Measurements from ENCODE around the gene LANCL2. TPM values are rescaled to one million over a fixed set of nuclear protein-coding genes. Genes with fewer than 3 reads are reported as not detected.

The LANCL2 gene
- total RNA-seq, 1 donor from 2014 or later: 7.1 TPM

DNA sequence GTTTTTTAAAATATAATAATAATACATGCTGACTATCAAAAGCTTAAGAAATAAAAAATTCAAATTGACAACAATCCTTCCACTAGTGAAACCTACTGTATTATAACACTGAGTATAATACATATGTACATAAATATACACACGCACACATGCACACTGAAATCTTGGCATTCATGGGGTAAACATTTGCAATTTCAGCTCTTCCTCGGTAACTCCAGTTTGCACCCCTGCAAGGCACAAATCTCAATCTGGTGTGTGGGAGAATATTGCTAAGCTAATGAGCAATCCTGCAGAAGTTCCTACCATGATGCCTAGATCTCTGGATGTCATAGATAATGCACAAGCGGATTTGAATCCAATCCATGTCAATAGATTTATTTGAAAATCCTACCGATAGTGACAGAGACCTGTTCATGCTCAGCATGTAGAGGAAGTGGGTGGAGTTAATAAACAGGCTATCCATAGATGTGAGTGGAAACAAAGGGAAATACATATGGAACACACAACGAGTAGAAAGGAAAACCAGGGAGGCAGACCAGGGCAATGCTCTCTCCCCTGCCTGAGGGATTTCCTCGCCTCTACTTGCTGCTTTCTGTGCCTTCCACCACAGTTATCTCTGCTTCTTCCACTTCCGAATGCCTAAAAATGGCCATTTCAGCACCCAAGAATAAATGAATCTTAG lies 38.1 kb upstream of the LANCL2 start:
- TF ChIP-seq, protein P1, sequence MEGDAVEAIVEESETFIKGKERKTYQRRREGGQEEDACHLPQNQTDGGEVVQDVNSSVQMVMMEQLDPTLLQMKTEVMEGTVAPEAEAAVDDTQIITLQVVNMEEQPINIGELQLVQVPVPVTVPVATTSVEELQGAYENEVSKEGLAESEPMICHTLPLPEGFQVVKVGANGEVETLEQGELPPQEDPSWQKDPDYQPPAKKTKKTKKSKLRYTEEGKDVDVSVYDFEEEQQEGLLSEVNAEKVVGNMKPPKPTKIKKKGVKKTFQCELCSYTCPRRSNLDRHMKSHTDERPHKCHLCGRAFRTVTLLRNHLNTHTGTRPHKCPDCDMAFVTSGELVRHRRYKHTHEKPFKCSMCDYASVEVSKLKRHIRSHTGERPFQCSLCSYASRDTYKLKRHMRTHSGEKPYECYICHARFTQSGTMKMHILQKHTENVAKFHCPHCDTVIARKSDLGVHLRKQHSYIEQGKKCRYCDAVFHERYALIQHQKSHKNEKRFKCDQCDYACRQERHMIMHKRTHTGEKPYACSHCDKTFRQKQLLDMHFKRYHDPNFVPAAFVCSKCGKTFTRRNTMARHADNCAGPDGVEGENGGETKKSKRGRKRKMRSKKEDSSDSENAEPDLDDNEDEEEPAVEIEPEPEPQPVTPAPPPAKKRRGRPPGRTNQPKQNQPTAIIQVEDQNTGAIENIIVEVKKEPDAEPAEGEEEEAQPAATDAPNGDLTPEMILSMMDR (IDR thresholded peaks at IDR 0.05): no peak
- TF ChIP-seq EZH2phosphoT487 (IDR thresholded peaks at IDR 0.05) (no peak), EZH2 (IDR thresholded peaks at IDR 0.05) (no peak)
- H3K9me3 Mint-ChIP-seq: no peaks in the 10 kb centered on the region
- H3K4me1 ChIP-seq: no peaks in the 10 kb centered on the region
- no peak overlapping the region for H3K9ac ChIP-seq
- H3K9me3 ChIP-seq (ENCODE audit: low read depth): no peaks in the 10 kb centered on the region
- no peak overlapping the region for H3K4me3 Mint-ChIP-seq
- H3K36me3 ChIP-seq: no peaks in the 10 kb centered on the region
- no peaks in the 10 kb centered on the region for H3F3A ChIP-seq (ENCODE audit: low read depth)
- no peaks in the 10 kb centered on the region for H3K79me2 ChIP-seq (ENCODE audit: low read depth)
- no peak for DNase-seq (ENCODE audit: low spot score)
- peaks cover 10% of the 10 kb centered on the region for H3K27me3 Mint-ChIP-seq (ENCODE audit: insufficient read depth, low read depth)
- H2AFZ ChIP-seq (replicated peaks): no peak overlapping the region
- no peaks in the 10 kb centered on the region for H3K4me1 Mint-ChIP-seq
- H3K27me3 ChIP-seq: no peaks in the 10 kb centered on the region
- H4K20me1 ChIP-seq (ENCODE audit: low read depth): no peaks in the 10 kb centered on the region
- no peak overlapping the region for H3K4me2 ChIP-seq
- H3K27ac Mint-ChIP-seq: no peak overlapping the region
- H3K4me3 ChIP-seq: no peak overlapping the region
- H3K36me3 Mint-ChIP-seq: no peaks in the 10 kb centered on the region
- H3K27ac ChIP-seq: no peak overlapping the region

DNA sequence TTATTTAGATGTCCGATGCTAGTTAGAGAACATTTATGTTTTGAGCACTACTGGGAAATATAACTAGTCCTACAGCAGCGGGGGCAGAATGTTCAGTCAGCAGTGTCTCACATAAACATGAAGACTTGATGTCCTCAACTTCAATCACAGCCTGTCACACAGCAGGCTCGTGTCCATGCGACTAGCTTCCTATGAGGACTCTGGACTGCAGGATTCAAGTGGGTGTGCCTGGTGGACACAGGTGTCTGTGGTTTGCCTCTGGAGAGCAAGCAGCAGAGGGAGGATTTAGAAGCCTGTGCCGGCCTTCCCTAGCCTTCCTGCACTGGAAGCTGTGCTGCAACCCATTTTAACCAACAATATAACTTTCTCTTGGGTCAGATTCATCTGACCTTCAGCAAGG lies 30.0 kb upstream of the LANCL2 start:
- no peaks in the 10 kb centered on the region for H4K20me1 ChIP-seq (ENCODE audit: low read depth)
- no peak overlapping the region for H3K27ac Mint-ChIP-seq
- H3K36me3 Mint-ChIP-seq: no peaks in the 10 kb centered on the region
- H3K36me3 ChIP-seq: no peaks in the 10 kb centered on the region
- no peaks in the 10 kb centered on the region for H3K79me2 ChIP-seq (ENCODE audit: low read depth)
- no peak overlapping the region for H3K4me3 Mint-ChIP-seq
- no peaks in the 10 kb centered on the region for H3K27me3 ChIP-seq
- H3K9me3 Mint-ChIP-seq: peaks cover 3% of the 10 kb centered on the region
- H3K9ac ChIP-seq: no peak overlapping the region
- no peaks in the 10 kb centered on the region for H3F3A ChIP-seq (ENCODE audit: low read depth)
- H3K4me1 Mint-ChIP-seq: no peaks in the 10 kb centered on the region
- peaks cover 5% of the 10 kb centered on the region for H3K27me3 Mint-ChIP-seq (ENCODE audit: insufficient read depth, low read depth)
- H3K4me2 ChIP-seq: no peak overlapping the region
- TF ChIP-seq, protein P1 (IDR thresholded peaks at IDR 0.05): no peak
- TF ChIP-seq EZH2phosphoT487 (IDR thresholded peaks at IDR 0.05) (no peak), EZH2 (IDR thresholded peaks at IDR 0.05) (no peak)
- no peaks in the 10 kb centered on the region for H3K4me1 ChIP-seq
- DNase-seq (ENCODE audit: low spot score): no peak
- H3K27ac ChIP-seq: no peak overlapping the region
- H2AFZ ChIP-seq (replicated peaks): no peak overlapping the region
- no peaks in the 10 kb centered on the region for H3K9me3 ChIP-seq (ENCODE audit: low read depth)
- H3K4me3 ChIP-seq: no peak overlapping the region

DNA sequence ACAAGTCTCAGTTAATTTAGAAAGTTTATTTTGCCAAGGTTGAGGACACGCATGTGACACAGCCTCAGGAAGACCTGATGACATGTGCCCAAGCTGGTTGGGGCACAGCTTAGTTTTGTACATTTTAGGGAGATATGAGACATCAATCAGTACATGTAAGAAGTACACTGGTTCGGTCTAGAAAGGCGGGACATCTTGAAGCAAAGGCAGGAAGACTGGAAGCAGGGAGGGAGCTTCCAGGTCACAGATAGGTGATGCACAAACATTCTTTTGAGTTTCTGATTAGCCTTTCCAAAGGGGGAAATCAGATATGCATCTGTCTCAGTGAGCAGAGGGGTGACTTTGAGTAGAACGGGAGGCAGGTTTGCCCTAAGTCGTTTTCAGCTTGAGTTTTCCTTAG lies 29.4 kb upstream of the LANCL2 start:
- H3K9me3 ChIP-seq (ENCODE audit: low read depth): no peaks in the 10 kb centered on the region

More for the DNA sequence above, 29.4 kb upstream of the LANCL2 start:
- H3F3A ChIP-seq (ENCODE audit: low read depth): no peaks in the 10 kb centered on the region
- peaks cover 3% of the 10 kb centered on the region for H3K9me3 Mint-ChIP-seq
- H3K4me1 Mint-ChIP-seq: no peaks in the 10 kb centered on the region
- no peaks in the 10 kb centered on the region for H3K4me1 ChIP-seq
- TF ChIP-seq EZH2 (IDR thresholded peaks at IDR 0.05) (no peak), EZH2phosphoT487 (IDR thresholded peaks at IDR 0.05) (no peak)
- TF ChIP-seq, protein P1 (IDR thresholded peaks at IDR 0.05): no peak
- no peak overlapping the region for H3K27ac Mint-ChIP-seq
- H3K27me3 ChIP-seq: no peaks in the 10 kb centered on the region
- no peak overlapping the region for H3K4me2 ChIP-seq
- no peaks in the 10 kb centered on the region for H4K20me1 ChIP-seq (ENCODE audit: low read depth)
- no peak overlapping the region for H3K4me3 ChIP-seq
- no peak for DNase-seq (ENCODE audit: low spot score)
- no peaks in the 10 kb centered on the region for H3K36me3 Mint-ChIP-seq
- H3K27ac ChIP-seq: no peak overlapping the region
- H3K36me3 ChIP-seq: no peaks in the 10 kb centered on the region
- H3K4me3 Mint-ChIP-seq: no peak overlapping the region
- H3K79me2 ChIP-seq (ENCODE audit: low read depth): no peaks in the 10 kb centered on the region
- H3K27me3 Mint-ChIP-seq (ENCODE audit: insufficient read depth, low read depth): peaks cover 5% of the 10 kb centered on the region
- H2AFZ ChIP-seq (replicated peaks): no peak overlapping the region
- no peak overlapping the region for H3K9ac ChIP-seq

Measured in neural progenitor cell (in vitro differentiated cells).